ENCODE measurements around the gene TMEM183A.

DNA sequence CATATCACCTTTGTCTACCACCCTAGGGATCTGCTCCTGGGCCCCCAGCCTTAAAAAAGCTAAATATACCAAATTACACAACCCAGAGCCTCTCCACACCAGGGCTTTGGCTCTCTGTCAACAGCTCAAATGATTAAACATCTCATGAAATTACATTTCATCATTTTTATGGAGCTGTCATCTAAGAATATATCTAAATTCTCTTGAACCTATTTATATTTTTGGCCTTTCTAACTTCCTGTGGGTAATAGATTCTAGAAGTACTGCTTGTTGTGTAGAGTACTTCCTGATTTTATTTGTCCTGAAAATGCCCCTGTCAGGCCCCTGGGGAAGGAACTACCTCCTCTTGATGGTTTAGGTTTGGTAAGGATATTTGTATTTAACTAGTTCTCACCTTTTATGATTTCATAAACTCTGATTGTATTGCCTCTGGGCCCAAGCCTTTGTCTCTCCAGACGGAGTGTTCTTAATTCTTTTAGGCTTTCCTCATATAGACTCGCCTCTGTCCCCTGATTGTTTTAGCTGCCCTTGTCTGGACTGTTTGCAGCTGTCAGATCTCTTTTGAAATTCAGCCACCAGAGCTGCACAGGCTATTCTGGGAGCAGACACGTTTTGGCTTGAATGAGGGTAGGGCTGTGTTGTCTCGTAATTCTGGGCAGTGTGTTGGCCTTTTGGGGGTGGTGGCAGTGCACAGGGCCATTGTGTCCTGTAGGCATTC, 62.0 kb downstream of the TMEM183A start:
- TF ChIP-seq EZH2phosphoT487 (IDR thresholded peaks at IDR 0.05; ENCODE audit: borderline replicate concordance, low read depth) (no peak), RCOR1 (IDR thresholded peaks at IDR 0.05; ENCODE audit: low read length) (no peak), RAD21 (IDR thresholded peaks at IDR 0.05; ENCODE audit: low read length) (no peak), PBX3 (IDR thresholded peaks at IDR 0.05) (no peak)

Measured in SK-N-SH (cell line).